A549 (cell line): Measurements from ENCODE around the gene HADHB. TPM values are rescaled to one million over a fixed set of nuclear protein-coding genes. Genes with fewer than 3 reads are reported as not detected.
"Not testable (repeated sequence)": the region's sequence is repeated elsewhere in the genome, so short reads cannot be mapped to it uniquely, and the experiment has no call there.

Experiments
- ATAC-seq, 2 experiments: fragments of 200-7000 bp in 1 of 2; fragments of >200 bp in 1 of 2; cut with Nextera tagmentation in 1 of 2; cut with Tn5 transposase in 1 of 2; 3 replicates each; pipeline versions ENCODE4 v1.8.0 to v1.9.1; 2018 to 2020; ENCODE audit warnings: mild to moderate bottlenecking in 1 of 2, moderate library complexity in 1 of 2
- CTCF ChIA-PET: fragments of 300-600 bp; sonication (Branson Sonifier 250); formaldehyde crosslinking; extraction: SDS; loops from one replicate; lab custom pipeline; 2021; ENCODE audit warnings: antibody characterized with exemption, inconsistent platforms; lab: Yijun Ruan, JAX
- POLR2A ChIA-PET: fragments of 350-600 bp; formaldehyde crosslinking; extraction: SDS; loops from one replicate; lab custom pipeline; 2021; ENCODE audit warnings: antibody characterized with exemption, inconsistent platforms; lab: Yijun Ruan, JAX
- DNase-seq, 2 experiments: peaks; one replicate each; pipeline versions ENCODE4 v3.0.0 to v3.0.0-alpha.2; 2011 to 2016; ENCODE audit warnings: low read depth in 1 of 2, low spot score in 1 of 2
- FAIRE-seq: peaks from 2 replicates; lab custom pipeline; 2011; peaks lifted over from hg19 to GRCh38; lab: Jason Lieb, UNC
- H3K27ac ChIP-seq, 2 experiments: fragments of >200 bp; sonication (Bioruptor Twin); formaldehyde crosslinking; 3 replicates each; pipeline ENCODE4 v1.5.1; 2016 to 2017
- H3K4me1 ChIP-seq: fragments of >200 bp; sonication (Bioruptor Twin); formaldehyde crosslinking; 3 replicates; pipeline ENCODE4 v1.6.1; 2016
- H3K4me2 ChIP-seq: fragments of >200 bp; sonication (Bioruptor Twin); formaldehyde crosslinking; 3 replicates; pipeline ENCODE4 v1.6.1; 2016
- H3K4me3 ChIP-seq: fragments of >200 bp; sonication (Bioruptor Twin); formaldehyde crosslinking; 3 replicates; pipeline ENCODE4 v1.5.1; 2016
- H3K9me3 ChIP-seq: fragments of >200 bp; sonication (Bioruptor Twin); formaldehyde crosslinking; 3 replicates; pipeline ENCODE4 v1.6.1; 2016
- CEBPB ChIP-seq, 2 experiments: fragments of >200 bp in 1 of 2; sonication (Bioruptor Twin) in 1 of 2; formaldehyde crosslinking in 1 of 2; IDR thresholded peaks; 2 replicates each; pipeline ENCODE4 v1.6.1; 2012 to 2016
- CTCF ChIP-seq: fragments of >200 bp; sonication (Bioruptor Twin); formaldehyde crosslinking; IDR thresholded peaks from 3 replicates; pipeline ENCODE4 v1.5.1; 2016
- E2F6 ChIP-seq: IDR thresholded peaks from 2 replicates; pipeline ENCODE4 v1.6.1; 2012; ENCODE audit warnings: low read depth, borderline replicate concordance
- EHF ChIP-seq: fragments of 250-450 bp; sonication (Bioruptor Pico); IDR thresholded peaks from 2 replicates; pipeline ENCODE4 v1.5.0; 2020; ENCODE audit warnings: mild to moderate bottlenecking
- FOXS1 ChIP-seq: fragments of 250-450 bp; sonication (Bioruptor Pico); IDR thresholded peaks from 2 replicates; pipeline ENCODE4 v1.5.0; 2020; ENCODE audit warnings: mild to moderate bottlenecking, moderate library complexity
- HDAC2 ChIP-seq: fragments of 200-600 bp; sonication (generic); IDR thresholded peaks from 2 replicates; pipeline ENCODE4 v1.6.1; 2016
- HOXB13 ChIP-seq: fragments of 250-450 bp; sonication (Bioruptor Pico); IDR thresholded peaks from 2 replicates; pipeline ENCODE4 v1.5.0; 2020; ENCODE audit warnings: low read depth, mild to moderate bottlenecking, moderate library complexity
- HOXB5 ChIP-seq: fragments of 250-450 bp; sonication (Bioruptor Pico); IDR thresholded peaks from 2 replicates; pipeline ENCODE4 v1.5.0; 2020; ENCODE audit warnings: mild to moderate bottlenecking, moderate library complexity
- JUN ChIP-seq, 2 experiments: fragments of >200 bp; sonication (Bioruptor Twin); formaldehyde crosslinking; IDR thresholded peaks; 2 replicates in 1 of 2; 3 replicates in 1 of 2; pipeline ENCODE4 v1.6.1; 2016 to 2017
- JUNB ChIP-seq: fragments of >200 bp; sonication (Bioruptor Twin); formaldehyde crosslinking; IDR thresholded peaks from 2 replicates; pipeline ENCODE4 v1.6.1; 2016
- MYC ChIP-seq: IDR thresholded peaks from 2 replicates; pipeline ENCODE4 v1.6.1; 2012; ENCODE audit warnings: mild to moderate bottlenecking, inconsistent platforms, low read length, improper control_type of control experiment, borderline replicate concordance
- NPAS2 ChIP-seq: fragments of 250-450 bp; sonication (Bioruptor Pico); IDR thresholded peaks from 2 replicates; pipeline ENCODE4 v1.8.0; 2022; ENCODE audit warnings: mild to moderate bottlenecking, moderate library complexity, borderline replicate concordance
- POLR2A ChIP-seq: IDR thresholded peaks from 2 replicates; pipeline ENCODE4 v1.6.1; 2012; ENCODE audit warnings: mild to moderate bottlenecking, low read length
- RAD21 ChIP-seq, 2 experiments: fragments of >200 bp in 1 of 2; sonication (Bioruptor Twin) in 1 of 2; formaldehyde crosslinking in 1 of 2; IDR thresholded peaks in 1 of 2; conservative IDR thresholded peaks in 1 of 2; 2 replicates in 1 of 2; 3 replicates in 1 of 2; pipeline ENCODE4 v1.6.1; 2012 to 2018; ENCODE audit warnings: inconsistent platforms in 1 of 2
- SMC3 ChIP-seq: fragments of >200 bp; sonication (Bioruptor Twin); formaldehyde crosslinking; IDR thresholded peaks from 3 replicates; pipeline ENCODE4 v1.6.1; 2018; ENCODE audit warnings: inconsistent platforms
- WGBS: methylation state at CpG from one replicate; pipeline ENCODE4 v1.1.6; 2017; ENCODE audit errors: missing lambda C conversion rate; 5-methylcytosine and 5-hydroxymethylcytosine counted together
- polyA plus RNA-seq, 4 experiments: library from polyadenylated mRNA; depleted of rRNA in 3 of 4; stranded (reverse); fragments of >200 nt; fragmentation: RNase III in 1 of 4; extraction: RNeasy Plus Mini Kit Qiagen cat#74134 plus additional on column Dnase treatment in 1 of 4; gene quantifications; 2 replicates in 3 of 4; 3 replicates in 1 of 4; pipeline ENCODE4 v1.2.3, GENCODE V29; 2011 to 2017
- TF ChIP-seq, protein P1 (sequence below): fragments of 250-450 bp; sonication (Bioruptor Pico); IDR thresholded peaks from 2 replicates; pipeline ENCODE4 v1.5.0; 2020; ENCODE audit warnings: low read depth, mild to moderate bottlenecking, moderate library complexity

The HADHB gene
- polyA plus RNA-seq, 2 of the 4 experiments (the other 2 are of a cell fraction): 95.4 to 161 TPM

- WGBS: 78% methylated on average over 4 of the region's 4 CpGs
- POLR2A ChIA-PET, ATAC-seq, H3K4me1 ChIP-seq, DNase-seq, H3K9me3 ChIP-seq, H3K4me3 ChIP-seq, H3K4me2 ChIP-seq, FAIRE-seq, H3K27ac ChIP-seq: not testable (repeated sequence)
- CTCF ChIA-PET: interaction anchor here (0.6 to 13.9 kb wide), 10 partner anchors 14 to 378 kb away, joined by 3 to 156 read pairs (median 6); partner anchors contain the start of gene SELENOI
Observed at GRCh38 chr2:26329083-26329482, 84.3 kb downstream of the HADHB start.

- peak; percentile 98 to 99 for ATAC-seq
- CTCF ChIA-PET: interaction anchor here (0.6 to 13.9 kb wide), 31 partner anchors 8 to 479 kb away, joined by 3 to 156 read pairs (median 5); partner anchors contain the start of genes ADGRF3, HADHB and SELENOI
- H3K9me3 ChIP-seq: no peaks in the 10 kb centered on the region
- H3K4me1 ChIP-seq: peaks cover 8% of the 10 kb centered on the region
- peak overlapping the region; percentile 15; the same call in 1 of the 3 replicates for H3K4me2 ChIP-seq
- FAIRE-seq: peak; percentile 13
- DNase-seq: peak; percentile 84 to 89
- H3K4me3 ChIP-seq: no peak overlapping the region
- 5% methylated on average over 7 of the region's 7 CpGs for WGBS
- H3K27ac ChIP-seq: no peak overlapping the region
- POLR2A ChIA-PET: interaction anchor here (1.1 kb wide), 1 partner anchor 16 kb away, joined by 3 read pairs; the partner anchor contains the start of gene SELENOI
- TF ChIP-seq POLR2A: no peak
- no peak for TF ChIP-seq HDAC2
- peak; percentile 94 for TF ChIP-seq CTCF
- TF ChIP-seq CEBPB (IDR thresholded peaks at IDR 0.05): peak in 1 of 2 experiments; percentile 51; a peak in 1 of 4 replicates
- TF ChIP-seq SMC3: peak; percentile 90
- TF ChIP-seq RAD21 (conservative IDR thresholded peaks at IDR 0.05 in 1 of 2, IDR thresholded peaks at IDR 0.05 in 1 of 2): peak; percentile 82 to 84
Observed at GRCh38 chr2:26330114-26330549, 85.4 kb downstream of the HADHB start.

GRCh38 chr2:26330604-26331003 lies 85.9 kb downstream of the HADHB start:
- ATAC-seq (no peak; a peak in 2 of 6 replicates), DNase-seq (no peak), FAIRE-seq (no peak)
- Histone ChIP-seq H3K4me1 (peaks cover 8% of the 10 kb centered on the region), H3K27ac (no peak overlapping the region), H3K9me3 (no peaks in the 10 kb centered on the region), H3K4me2 (no peak overlapping the region), H3K4me3 (no peak overlapping the region)
- TF ChIP-seq MYC (no peak), JUN (IDR thresholded peaks at IDR 0.05) (no peak), EHF (CRISPR knock-in tag) (no peak), E2F6 (no peak), JUNB (no peak), FOXS1 (CRISPR knock-in tag) (no peak), HOXB13 (CRISPR knock-in tag) (no peak), HOXB5 (CRISPR knock-in tag) (no peak), NPAS2 (CRISPR knock-in tag) (no peak)
- TF ChIP-seq, protein P1, sequence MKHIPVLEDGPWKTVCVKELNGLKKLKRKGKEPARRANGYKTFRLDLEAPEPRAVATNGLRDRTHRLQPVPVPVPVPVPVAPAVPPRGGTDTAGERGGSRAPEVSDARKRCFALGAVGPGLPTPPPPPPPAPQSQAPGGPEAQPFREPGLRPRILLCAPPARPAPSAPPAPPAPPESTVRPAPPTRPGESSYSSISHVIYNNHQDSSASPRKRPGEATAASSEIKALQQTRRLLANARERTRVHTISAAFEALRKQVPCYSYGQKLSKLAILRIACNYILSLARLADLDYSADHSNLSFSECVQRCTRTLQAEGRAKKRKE (CRISPR knock-in tag): no peak
- WGBS: 68% methylated on average over 3 of the region's 3 CpGs
- ChIA-PET CTCF (interaction anchor here (0.6 to 13.9 kb wide), 35 partner anchors 8 to 479 kb away, joined by 3 to 156 read pairs (median 4); partner anchors contain the start of genes ADGRF3, HADHB and SELENOI), POLR2A (interaction anchor here (1.1 kb wide), 1 partner anchor 15 kb away, joined by 3 read pairs; the partner anchor contains the start of gene SELENOI)

DNA sequence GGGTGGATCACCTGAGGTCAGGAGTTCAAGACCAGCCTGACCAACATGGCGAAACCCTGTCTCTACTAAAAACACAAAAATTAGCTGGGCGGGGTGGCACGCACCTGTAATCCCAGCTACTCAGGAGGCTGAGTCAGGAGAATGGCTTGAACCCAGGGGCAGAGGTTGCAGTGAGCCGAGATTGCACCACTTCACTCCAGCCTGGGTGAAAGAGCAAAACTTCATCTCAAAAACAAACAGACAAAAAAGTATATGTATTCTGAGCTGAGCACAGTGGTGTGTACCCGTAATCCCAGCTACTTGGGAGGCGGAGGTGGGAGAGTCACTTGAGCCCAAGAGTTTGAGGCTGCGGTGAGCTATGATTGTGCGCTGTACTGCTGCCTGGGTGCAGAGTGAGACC lies 86.6 kb downstream of the HADHB start:
- H3K4me3 ChIP-seq, H3K9me3 ChIP-seq, FAIRE-seq, POLR2A ChIA-PET, H3K27ac ChIP-seq, H3K4me1 ChIP-seq, H3K4me2 ChIP-seq, ATAC-seq, DNase-seq: not testable (repeated sequence)
- CTCF ChIA-PET: interaction anchor here (0.6 to 13.9 kb wide), 22 partner anchors 13 to 480 kb away, joined by 3 to 156 read pairs (median 4); partner anchors contain the start of genes HADHB and SELENOI
- WGBS: 74% methylated on average over 8 of the region's 8 CpGs
